ENCODE results near the gene FLAD1.
"Not testable (repeated sequence)": the region's sequence is repeated elsewhere in the genome, so short reads cannot be mapped to it uniquely, and the experiment has no call there.

Gene FLAD1

DNA sequence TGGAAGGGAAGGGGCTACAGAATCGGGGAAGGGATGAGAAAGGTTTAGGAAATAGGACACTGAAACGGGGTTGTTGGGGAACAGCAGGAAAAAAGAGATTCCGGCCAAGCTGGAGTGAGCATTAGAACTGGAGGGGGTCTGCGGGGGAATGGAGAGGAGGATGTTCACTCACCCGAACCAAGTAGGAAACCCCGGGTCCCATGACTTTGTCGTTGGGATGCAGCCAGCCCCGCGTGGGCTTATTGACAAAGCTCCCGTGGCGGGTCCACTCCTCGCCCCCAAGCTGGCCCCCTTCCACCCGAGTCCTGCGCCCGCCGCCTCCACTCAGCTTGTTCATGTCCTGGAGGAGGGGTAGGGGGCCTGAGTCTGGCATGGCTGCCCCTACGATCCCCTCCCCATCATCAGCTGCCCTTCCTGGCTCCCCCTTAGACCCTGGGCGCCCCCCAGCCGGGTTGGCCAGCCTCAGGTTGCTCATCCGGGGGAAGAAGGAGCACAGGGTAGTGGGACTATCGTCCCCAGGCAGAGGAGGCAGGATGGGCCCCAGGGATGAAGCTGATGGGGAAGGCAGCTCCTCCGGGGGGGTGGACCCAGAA is 13.2 kb upstream of the FLAD1 start:
- no peak for DNase-seq

DNA sequence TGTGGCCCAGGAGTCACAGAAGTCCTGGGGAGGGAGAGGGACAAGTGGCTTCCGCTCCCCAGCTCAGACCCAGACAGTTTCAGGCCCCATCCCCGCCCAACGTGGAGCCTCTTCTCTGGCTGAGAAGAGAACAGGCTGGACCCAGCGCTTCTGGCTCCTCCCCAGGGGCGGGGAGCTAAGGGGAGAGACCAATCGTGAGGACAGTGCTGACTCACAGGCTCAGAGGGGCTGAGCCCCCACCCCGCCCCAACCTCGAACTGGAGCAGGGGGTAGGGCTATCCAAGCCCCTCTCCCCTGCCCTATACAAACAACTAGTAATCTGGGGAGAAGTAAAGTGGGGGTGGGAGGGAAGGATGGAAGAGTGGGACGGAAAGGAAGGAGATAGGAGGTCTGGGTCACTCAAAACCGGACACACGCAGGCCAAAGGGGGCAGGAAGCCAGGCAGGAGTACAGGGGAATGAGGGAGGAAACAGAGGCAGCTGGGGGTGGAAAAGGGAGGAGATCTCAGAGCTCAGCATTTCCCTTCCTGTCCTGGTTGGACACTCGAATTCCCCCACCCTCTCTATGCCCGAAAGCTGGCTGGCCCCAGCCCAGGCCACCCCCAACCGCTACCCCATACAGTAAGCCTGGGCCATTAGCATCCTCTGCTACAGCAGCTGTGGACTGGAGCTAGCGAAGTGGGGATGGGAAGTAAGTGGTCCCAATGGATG is 12.4 kb upstream of the FLAD1 start, which contains the start of gene SHC1:
TSS of gene SHC1 (minus strand) at position 117 of the 710 bp plus-strand sequence. CDS start 221 bp downstream, outside the sequence.
- peak; percentile 56 for DNase-seq

GRCh38 chr1:154971341-154971998 is 11.7 kb upstream of the FLAD1 start:
- no peak for DNase-seq

- DNase-seq, result no peak
Observed at GRCh38 chr1:154972213-154972516, 11.0 kb upstream of the FLAD1 start.

DNA sequence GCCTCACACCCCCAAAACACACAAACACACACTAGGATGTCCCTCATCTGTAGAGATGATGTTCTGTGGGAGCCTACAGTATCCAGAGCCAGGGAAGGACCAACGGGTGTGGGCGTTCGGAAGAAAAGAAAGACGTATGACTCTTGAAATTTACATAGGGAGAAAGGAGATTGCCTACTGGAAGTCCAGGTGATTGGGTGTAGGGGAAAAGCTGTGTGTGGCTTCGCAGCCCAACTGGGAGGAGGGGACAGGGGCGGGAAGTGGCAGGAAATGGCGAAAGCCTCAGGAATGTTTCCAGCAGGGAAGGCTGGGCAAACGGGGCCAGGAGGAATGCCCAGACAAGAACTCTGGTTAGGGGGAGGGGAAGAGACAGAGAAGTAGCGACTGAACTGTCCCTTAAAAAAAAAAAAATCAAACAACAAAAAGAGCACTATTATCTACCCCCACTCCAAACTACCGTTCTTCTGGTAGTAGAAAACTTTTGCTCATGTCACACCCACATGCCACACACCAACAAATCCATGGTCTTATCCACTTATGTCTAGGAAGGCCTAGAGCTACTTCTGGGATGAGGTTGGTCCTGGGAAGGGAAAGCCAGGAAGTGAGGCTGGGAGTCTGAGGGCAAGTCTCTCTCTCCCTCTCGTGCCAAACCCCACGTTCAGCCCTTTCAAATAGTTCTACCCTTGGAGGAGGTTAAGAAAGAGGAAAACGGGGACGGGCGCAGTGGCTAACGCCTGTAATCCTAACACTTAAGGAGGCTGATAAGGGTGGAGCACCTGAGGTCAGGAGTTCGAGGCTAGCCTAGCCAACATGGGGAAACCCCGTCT is 10.4 kb upstream of the FLAD1 start:
- no peak for DNase-seq

DNA sequence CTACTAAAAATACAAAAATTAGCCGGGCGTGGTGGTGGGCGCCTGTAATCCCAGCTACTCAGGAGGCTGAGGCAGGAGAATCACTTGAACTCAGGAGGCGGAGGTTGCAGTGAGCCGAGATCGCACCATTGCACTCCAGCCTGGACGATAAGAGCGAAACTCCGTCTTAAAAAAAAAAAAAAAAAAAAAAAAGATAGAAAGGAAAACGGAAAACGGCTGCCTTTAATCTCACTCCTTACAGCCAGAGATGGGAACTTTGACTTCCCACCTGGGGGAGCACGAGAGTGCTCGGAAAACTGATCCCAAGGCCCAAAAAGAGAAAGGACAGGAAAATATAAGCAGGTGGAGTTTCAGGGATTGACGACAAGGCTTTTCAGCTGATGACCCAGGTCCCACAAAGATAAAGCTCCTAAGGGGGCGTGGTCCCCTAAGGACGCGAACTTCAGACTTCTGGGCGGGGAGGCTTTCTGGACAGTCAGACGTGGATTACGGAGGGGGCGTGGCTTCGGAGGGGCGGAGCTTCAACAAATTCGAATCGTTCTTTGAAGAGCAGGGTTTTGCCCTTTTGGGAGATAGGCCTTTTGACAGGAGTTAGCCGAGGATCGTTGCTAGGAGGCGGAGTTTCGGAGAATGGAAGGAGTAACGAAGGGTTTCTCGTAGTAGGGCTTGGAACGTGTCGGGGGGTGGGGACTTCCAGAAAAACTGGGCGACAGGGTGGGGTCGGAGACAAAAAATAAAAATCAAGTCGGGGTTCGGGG is 9.6 kb upstream of the FLAD1 start:
- peak; percentile 94 for DNase-seq

- peak; percentile 96 for DNase-seq
Observed at GRCh38 chr1:154974102-154974807, 8.9 kb upstream of the FLAD1 start, which contains the start of gene CKS1B. CKS1B (plus strand) TSS chr1:154974681; CDS start chr1:154974746, 65 bp downstream.

DNA sequence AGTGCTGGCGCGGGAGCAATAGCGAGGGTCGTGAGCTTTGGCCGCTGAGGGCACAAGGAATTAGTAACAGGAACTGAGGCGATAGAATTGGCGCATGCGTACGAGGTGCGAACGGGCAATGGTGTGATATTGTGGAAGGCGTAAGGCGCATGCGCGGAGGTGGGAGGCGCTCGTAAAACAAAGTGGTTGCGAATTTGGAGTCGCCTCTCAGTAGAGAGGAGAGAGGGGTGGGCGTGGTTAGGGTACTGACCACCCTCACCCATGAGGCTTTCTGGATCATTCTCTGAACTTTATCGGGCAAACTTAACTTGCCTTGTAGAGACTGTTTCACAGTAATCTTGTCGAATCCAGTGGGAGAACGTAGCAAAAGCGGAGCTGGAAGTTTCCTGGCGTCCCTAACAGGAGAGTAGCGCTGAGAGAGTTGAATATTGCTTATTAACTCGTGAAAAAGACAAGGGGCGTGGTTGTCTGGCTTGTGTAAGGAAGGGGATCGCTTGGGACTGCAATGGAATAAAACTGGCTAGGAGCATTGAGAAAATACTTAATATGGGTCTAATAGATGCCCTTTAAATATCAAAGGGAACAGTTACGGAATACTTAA is 8.2 kb upstream of the FLAD1 start:
- DNase-seq, result peak; percentile 97

DNA sequence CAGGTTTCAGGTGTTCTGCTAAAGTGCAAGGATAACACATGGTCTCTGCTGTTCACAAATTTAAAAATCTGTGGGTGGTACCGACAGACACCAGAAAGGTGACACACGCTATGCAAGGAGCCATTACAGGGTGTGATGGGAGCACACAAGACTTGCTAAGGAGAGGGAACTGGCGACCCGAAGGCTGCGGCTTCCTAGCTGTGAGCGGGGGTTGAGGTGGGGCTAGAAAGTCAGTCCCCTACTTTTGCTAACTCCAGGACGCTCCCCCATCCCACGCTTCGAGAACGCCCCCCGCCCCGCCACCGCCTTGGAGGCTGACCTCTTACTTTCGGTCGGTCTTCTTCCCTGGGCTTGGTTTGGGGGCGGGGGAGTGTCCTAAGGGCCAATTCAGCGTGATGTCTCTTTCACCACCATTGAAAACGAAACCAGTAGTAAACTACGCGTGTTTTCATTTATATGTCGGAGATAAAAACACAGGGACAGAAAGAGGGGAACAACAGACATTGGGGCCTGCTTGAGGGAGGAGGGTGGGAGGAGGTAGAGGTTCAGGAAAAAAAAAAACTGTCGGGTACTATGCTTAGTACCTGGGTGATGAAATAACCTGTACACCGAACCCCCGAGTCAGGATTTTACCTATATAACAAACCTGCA is 7.6 kb upstream of the FLAD1 start:
- peak; percentile 50 for DNase-seq

DNA sequence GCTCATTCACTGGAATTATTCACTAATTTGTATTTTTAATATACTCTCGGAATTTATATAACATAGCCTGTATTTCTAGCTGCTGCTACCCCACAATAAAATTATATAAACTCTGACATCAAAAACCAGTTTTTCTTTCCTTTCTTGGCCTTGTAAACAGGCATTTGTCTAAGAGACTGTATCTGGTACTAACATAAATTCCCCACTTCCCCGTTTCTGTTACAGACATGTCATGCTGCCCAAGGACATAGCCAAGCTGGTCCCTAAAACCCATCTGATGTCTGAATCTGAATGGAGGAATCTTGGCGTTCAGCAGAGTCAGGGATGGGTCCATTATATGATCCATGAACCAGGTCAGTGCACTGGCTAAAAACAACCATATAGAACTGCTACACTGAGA is 5.4 kb upstream of the FLAD1 start:
- DNase-seq, result not testable (repeated sequence)

- DNase-seq, result no peak
Observed at GRCh38 chr1:154978360-154978759, 4.8 kb upstream of the FLAD1 start.

GRCh38 chr1:154982341-154982740 is 803 bp upstream of the FLAD1 start:
- DNase-seq, result no peak

DNA sequence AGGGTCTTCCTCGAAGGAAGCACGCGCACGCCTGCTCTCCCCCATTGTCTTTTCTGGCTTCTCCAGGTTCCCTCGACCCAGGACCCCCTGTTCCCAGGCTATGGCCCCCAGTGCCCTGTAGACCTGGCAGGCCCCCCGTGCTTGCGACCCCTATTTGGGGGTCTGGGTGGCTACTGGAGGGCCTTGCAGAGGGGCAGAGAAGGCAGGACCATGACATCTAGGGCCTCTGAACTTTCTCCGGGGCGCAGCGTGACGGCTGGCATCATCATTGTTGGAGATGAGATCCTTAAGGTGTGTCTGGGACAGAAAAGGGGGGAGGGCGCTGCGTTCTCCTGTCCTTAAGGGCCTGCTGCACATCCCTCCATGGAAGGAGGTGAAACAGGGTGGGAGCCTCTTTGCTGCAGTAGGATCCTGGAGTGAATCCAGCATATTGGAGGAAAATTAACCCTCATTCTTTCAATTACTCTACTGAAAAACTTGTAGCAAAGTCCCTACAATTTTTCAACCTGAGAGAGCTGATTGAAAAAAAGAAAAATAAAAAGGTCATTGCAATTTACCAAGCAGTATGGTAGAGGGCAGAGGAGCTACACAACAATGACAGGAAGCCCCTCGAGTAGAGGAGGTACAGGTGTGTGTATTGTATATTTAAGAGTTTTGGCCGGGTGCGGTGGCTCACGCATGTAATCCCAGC is 777 bp downstream of the FLAD1 start:
- DNase-seq, result no peak

DNA sequence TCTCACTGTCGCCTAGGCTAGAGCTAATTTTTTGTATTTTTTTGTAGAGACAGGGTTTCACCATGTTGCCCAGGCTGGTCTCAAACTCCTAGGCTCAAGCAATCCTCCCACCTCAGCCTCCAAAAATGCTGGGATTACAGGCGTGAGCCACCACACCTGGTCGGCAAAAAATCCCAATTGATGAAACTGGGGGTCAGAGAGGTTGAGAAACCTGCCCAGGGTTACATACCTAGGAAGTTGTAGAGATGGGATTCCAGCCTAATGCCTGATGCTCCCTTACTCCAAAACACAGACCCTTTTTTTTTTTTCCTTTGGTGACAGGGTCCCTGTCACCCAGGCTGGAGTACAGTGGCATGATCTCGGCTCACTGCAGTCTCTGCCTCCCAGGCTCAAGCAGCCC is 3.6 kb downstream of the FLAD1 start:
- not testable (repeated sequence) for DNase-seq

- DNase-seq, result no peak
Observed at GRCh38 chr1:154987326-154987725, 4.2 kb downstream of the FLAD1 start.

DNA sequence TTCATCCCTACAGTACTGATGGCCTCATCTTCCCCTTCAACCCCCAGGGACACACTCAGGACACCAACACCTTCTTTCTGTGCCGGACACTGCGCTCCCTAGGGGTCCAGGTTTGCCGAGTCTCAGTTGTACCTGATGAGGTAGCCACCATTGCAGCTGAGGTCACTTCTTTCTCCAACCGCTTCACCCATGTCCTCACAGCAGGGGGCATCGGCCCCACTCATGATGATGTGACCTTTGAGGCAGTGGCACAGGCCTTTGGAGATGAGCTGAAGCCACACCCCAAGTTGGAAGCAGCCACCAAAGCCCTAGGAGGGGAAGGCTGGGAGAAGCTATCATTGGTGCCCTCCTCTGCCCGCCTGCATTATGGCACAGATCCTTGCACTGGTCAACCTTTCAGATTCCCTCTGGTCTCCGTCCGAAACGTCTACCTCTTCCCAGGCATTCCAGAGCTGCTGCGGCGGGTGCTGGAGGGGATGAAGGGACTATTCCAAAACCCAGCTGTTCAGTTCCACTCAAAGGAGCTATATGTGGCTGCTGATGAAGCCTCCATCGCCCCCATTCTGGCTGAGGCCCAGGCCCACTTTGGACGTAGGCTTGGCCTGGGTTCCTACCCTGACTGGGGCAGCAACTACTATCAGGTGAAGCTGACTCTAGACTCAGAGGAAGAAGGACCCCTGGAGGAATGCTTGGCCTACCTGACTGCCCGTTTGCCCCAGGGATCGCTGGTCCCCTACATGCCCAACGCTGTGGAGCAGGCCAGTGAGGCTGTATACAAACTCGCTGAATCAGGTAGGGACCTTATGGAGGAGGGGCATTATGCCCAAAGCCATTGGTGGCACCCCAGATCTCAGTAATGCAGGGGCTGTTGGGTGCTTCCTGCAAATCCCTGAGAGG is 5.2 kb downstream of the FLAD1 start:
- DNase-seq, result no peak

DNA sequence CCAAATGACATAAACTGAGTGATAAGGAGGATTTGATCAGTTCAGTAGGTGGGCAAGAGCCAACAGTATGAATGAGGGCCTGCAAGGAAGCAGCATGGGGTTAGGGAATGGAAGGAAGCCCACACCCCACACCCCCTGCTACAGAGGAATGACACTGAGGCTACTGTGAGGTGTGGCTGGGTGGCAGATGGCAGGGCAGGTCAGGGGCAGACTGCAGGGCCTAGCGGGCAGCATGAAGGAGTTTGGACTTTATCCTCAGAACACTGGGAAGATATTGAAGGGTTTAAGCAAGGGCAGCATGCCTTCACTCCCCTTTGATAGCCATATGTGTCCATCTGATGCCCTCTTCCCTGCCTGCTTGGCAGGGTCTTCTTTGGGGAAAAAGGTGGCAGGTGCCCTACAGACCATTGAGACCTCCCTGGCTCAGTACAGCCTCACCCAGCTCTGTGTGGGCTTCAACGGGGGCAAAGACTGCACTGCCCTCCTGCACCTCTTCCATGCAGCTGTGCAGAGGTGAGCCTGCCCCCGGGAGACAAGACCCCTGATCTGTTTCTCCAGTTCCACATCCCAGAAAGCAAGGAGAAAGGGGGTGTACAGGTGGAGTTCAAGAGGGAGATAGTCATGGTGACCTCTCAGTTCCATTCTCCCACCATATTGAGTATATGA is 6.2 kb downstream of the FLAD1 start:
- no peak for DNase-seq

DNA sequence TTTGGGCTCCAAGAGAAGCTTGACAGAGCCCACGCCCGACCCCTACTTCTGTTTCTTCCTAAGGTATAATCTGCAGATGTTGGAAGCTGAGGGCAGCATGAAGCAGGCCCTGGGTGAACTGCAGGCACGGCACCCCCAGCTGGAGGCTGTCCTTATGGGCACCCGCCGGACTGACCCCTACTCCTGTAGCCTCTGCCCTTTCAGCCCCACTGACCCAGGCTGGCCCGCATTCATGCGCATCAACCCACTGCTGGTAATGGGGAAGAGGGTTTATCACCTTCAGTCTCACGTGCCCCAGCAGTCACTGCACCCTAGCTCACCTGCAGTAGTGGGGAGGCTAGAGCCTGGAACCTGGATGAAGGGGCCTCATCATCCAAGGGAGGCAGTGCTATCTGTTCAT is 7.1 kb downstream of the FLAD1 start:
- DNase-seq, result no peak

Measured in CD4-positive, alpha-beta T cell treated with Interleukin-6 for 4 hours (primary cell).